H1 (cell line): ENCODE data around the gene PDGFB. TPM values are rescaled to one million over a fixed set of nuclear protein-coding genes. Genes with fewer than 3 reads are reported as not detected.

Experiments
- CTCF ChIA-PET: fragments of 300-600 bp; sonication (Branson Sonifier 250); formaldehyde crosslinking; loops from one replicate; lab custom pipeline; 2021; ENCODE audit not compliant: partially characterized antibody; lab: Charles Lee
- POLR2A ChIA-PET: fragments of 300-600 bp; sonication (Branson Sonifier 250); formaldehyde crosslinking; loops from one replicate; lab custom pipeline; 2021; ENCODE audit warnings: inconsistent platforms; ENCODE audit not compliant: partially characterized antibody; lab: Charles Lee
- DNase-seq, 2 experiments: peaks; one replicate each; pipeline versions ENCODE4 v3.0.0 to v3.0.0-alpha.2; 2010 to 2022; ENCODE audit warnings: low spot score in 2 of 2, low read depth in 1 of 2, mixed read lengths in 1 of 2
- FAIRE-seq: peaks from 2 replicates; lab custom pipeline; 2011; peaks lifted over from hg19 to GRCh38; lab: Jason Lieb, UNC
- H2AFZ ChIP-seq: 2 replicates; pipeline ENCODE4 v1.8.1; 2012; ENCODE audit warnings: low read length, inconsistent platforms
- H2AK5ac ChIP-seq: 2 replicates; pipeline ENCODE4 v1.6.1; 2013; ENCODE audit warnings: low read depth, low read length
- H2BK120ac ChIP-seq: replicated peaks from 2 replicates; pipeline ENCODE3; 2013; ENCODE audit warnings: low read depth, low read length, inconsistent platforms
- H2BK12ac ChIP-seq: 2 replicates; pipeline ENCODE4 v1.6.1; 2013; ENCODE audit warnings: low read depth, low read length
- H2BK15ac ChIP-seq: 2 replicates; pipeline ENCODE4 v1.6.1; 2013; ENCODE audit warnings: low read length
- H2BK20ac ChIP-seq: 2 replicates; pipeline ENCODE4 v1.6.1; 2013; ENCODE audit warnings: low read length
- H2BK5ac ChIP-seq: 2 replicates; pipeline ENCODE4 v1.6.1; 2013; ENCODE audit warnings: low read depth, low read length
- H3K14ac ChIP-seq: 2 replicates; pipeline ENCODE4 v1.6.1; 2013; ENCODE audit warnings: inconsistent platforms; ENCODE audit not compliant: insufficient read length
- H3K18ac ChIP-seq: 2 replicates; pipeline ENCODE4 v1.6.1; 2013; ENCODE audit warnings: low read length; ENCODE audit errors: extremely low read depth
- H3K23ac ChIP-seq: 2 replicates; pipeline ENCODE4 v1.6.1; 2013; ENCODE audit warnings: inconsistent platforms; ENCODE audit not compliant: insufficient read length
- H3K23me2 ChIP-seq: 2 replicates; pipeline ENCODE4 v1.6.1; 2013; ENCODE audit warnings: low read depth, low read length
- H3K27ac ChIP-seq: 2 replicates; pipeline ENCODE4 v1.6.1; 2011; ENCODE audit warnings: low read depth, low read length, inconsistent platforms
- H3K27me3 ChIP-seq, 4 experiments: replicated peaks in 1 of 4; 1 replicate in 1 of 4; 2 replicates in 3 of 4; pipeline versions ENCODE4 v1.6.1 to v1.8.1; 2011 to 2013; ENCODE audit warnings: low read length in 3 of 4, mild to moderate bottlenecking in 3 of 4, inconsistent platforms in 2 of 4, mixed read lengths in 2 of 4, moderate library complexity in 1 of 4; ENCODE audit not compliant: control insufficient read depth in 3 of 4, insufficient read depth in 3 of 4; ENCODE audit errors: extremely low read depth in 1 of 4
- H3K36me3 ChIP-seq, 4 experiments: 2 replicates each; pipeline versions ENCODE4 v1.6.1 to v1.8.1; 2011 to 2013; ENCODE audit warnings: mild to moderate bottlenecking in 4 of 4, low read length in 3 of 4, moderate library complexity in 2 of 4, control low read depth in 1 of 4, inconsistent platforms in 1 of 4; ENCODE audit not compliant: insufficient read depth in 4 of 4, control insufficient read depth in 2 of 4
- H3K4ac ChIP-seq: replicated peaks from 2 replicates; pipeline ENCODE3; 2013; ENCODE audit warnings: low read length, low read depth, mixed read lengths, inconsistent platforms; ENCODE audit not compliant: insufficient read length
- H3K4me1 ChIP-seq, 4 experiments: replicated peaks in 1 of 4; 1 replicate in 1 of 4; 2 replicates in 3 of 4; pipeline versions ENCODE4 v1.6.1 to v1.8.1; 2011 to 2013; ENCODE audit warnings: low read length in 3 of 4, inconsistent platforms in 2 of 4, mixed read lengths in 1 of 4; ENCODE audit not compliant: insufficient read depth in 4 of 4, control insufficient read depth in 3 of 4
- H3K4me2 ChIP-seq, 2 experiments: 2 replicates each; pipeline versions ENCODE4 v1.6.1 to v1.8.1; 2011 to 2013; ENCODE audit warnings: low read depth in 2 of 2, low read length in 2 of 2, control low read depth in 1 of 2, inconsistent platforms in 1 of 2, mild to moderate bottlenecking in 1 of 2; ENCODE audit not compliant: insufficient read depth in 1 of 2
- H3K4me3 ChIP-seq, 4 experiments: fragments of 200-600, 300-600 bp in 1 of 4; sonication (generic), shearing (Covaris generic), sonication (Bioruptor Twin) in 1 of 4; 2 replicates each; pipeline versions ENCODE4 v1.5.1 to v1.8.1; 2011 to 2016; ENCODE audit warnings: low read length in 4 of 4, low read depth in 3 of 4, control low read depth in 2 of 4, inconsistent platforms in 2 of 4, mild to moderate bottlenecking in 2 of 4, mixed read lengths in 1 of 4, moderate library complexity in 1 of 4; ENCODE audit not compliant: insufficient read depth in 2 of 4; ENCODE audit errors: extremely low read depth in 1 of 4
- H3K56ac ChIP-seq: replicated peaks from 2 replicates; pipeline ENCODE3; 2013; ENCODE audit warnings: low read depth, mild to moderate bottlenecking, mixed read lengths, low read length, inconsistent platforms; ENCODE audit not compliant: insufficient read length
- H3K79me1 ChIP-seq: 2 replicates; pipeline ENCODE4 v1.6.1; 2013; ENCODE audit warnings: low read depth, low read length, control low read depth
- H3K79me2 ChIP-seq, 2 experiments: 2 replicates each; pipeline versions ENCODE4 v1.6.1 to v1.8.1; 2012 to 2013; ENCODE audit warnings: low read length in 2 of 2, mild to moderate bottlenecking in 2 of 2, inconsistent platforms in 1 of 2; ENCODE audit not compliant: insufficient read depth in 2 of 2, control insufficient read depth in 1 of 2
- H3K9ac ChIP-seq, 4 experiments: replicated peaks in 1 of 4; 1 replicate in 1 of 4; 2 replicates in 3 of 4; pipeline versions ENCODE4 v1.6.1 to v1.8.1; 2011 to 2013; ENCODE audit warnings: low read depth in 3 of 4, low read length in 3 of 4, control low read depth in 2 of 4, mild to moderate bottlenecking in 2 of 4, moderate library complexity in 2 of 4, inconsistent platforms in 1 of 4; ENCODE audit errors: extremely low read depth in 1 of 4
- H3K9me3 ChIP-seq, 2 experiments: 2 replicates each; pipeline versions ENCODE4 v1.6.1 to v1.8.1; 2012 to 2013; ENCODE audit warnings: mild to moderate bottlenecking in 2 of 2, moderate library complexity in 2 of 2, control low read depth in 1 of 2, inconsistent platforms in 1 of 2, low read depth in 1 of 2, low read length in 1 of 2, mixed read lengths in 1 of 2; ENCODE audit not compliant: insufficient read depth in 2 of 2
- H4K20me1 ChIP-seq, 2 experiments: replicated peaks in 1 of 2; 2 replicates each; pipeline versions ENCODE3 to v1.8.1; 2011 to 2013; ENCODE audit warnings: inconsistent platforms in 2 of 2, low read length in 2 of 2, mild to moderate bottlenecking in 1 of 2; ENCODE audit not compliant: insufficient read depth in 2 of 2, control insufficient read depth in 1 of 2
- H4K5ac ChIP-seq: 2 replicates; pipeline ENCODE4 v1.6.1; 2013; ENCODE audit warnings: low read length, low read depth, mixed read lengths, inconsistent platforms; ENCODE audit not compliant: insufficient read length
- H4K8ac ChIP-seq: 2 replicates; pipeline ENCODE4 v1.8.0; 2013; ENCODE audit warnings: mild to moderate bottlenecking, moderate library complexity, low read length, inconsistent platforms; ENCODE audit not compliant: insufficient read depth; ENCODE audit errors: extremely low read depth
- H4K91ac ChIP-seq: replicated peaks from 2 replicates; pipeline ENCODE3; 2013; ENCODE audit warnings: low read length, mixed read lengths, inconsistent platforms; ENCODE audit not compliant: insufficient read length
- KDM1A ChIP-seq: fragments of 200-600, 300-600 bp; sonication (generic); IDR thresholded peaks from 2 replicates; pipeline ENCODE4 v1.7.1; 2016; ENCODE audit warnings: mild to moderate bottlenecking, low read length, borderline replicate concordance
- RNF2 ChIP-seq: fragments of 200-900, 300-1000 bp; sonication (generic); IDR thresholded peaks from 2 replicates; pipeline ENCODE4 v1.7.1; 2016; ENCODE audit warnings: borderline replicate concordance, low read depth, mild to moderate bottlenecking, antibody characterized with exemption, low read length; ENCODE audit not compliant: poor library complexity, severe bottlenecking; ENCODE audit errors: missing control alignments
- SP2 ChIP-seq: IDR thresholded peaks from 2 replicates; pipeline ENCODE4 v1.6.1; 2012; ENCODE audit warnings: mild to moderate bottlenecking, low read length, inconsistent platforms
- WGBS, 2 experiments: shearing (Covaris generic) in 1 of 2; methylation state at CpG; one replicate each; pipeline versions ENCODE4 v1.1.6 to v1.1.7; 2013 to 2015; ENCODE audit warnings: low lambda C conversion rate in 2 of 2, mixed read lengths in 2 of 2, inconsistent platforms in 1 of 2, low coverage in 1 of 2, missing lambda C conversion rate in 1 of 2; ENCODE audit not compliant: insufficient replicate concordance in 2 of 2, insufficient coverage in 1 of 2, insufficient read length in 1 of 2; ENCODE audit errors: extremely low coverage in 1 of 2, missing lambda C conversion rate in 1 of 2; 5-methylcytosine and 5-hydroxymethylcytosine counted together
- polyA plus RNA-seq, 7 experiments: library from polyadenylated mRNA; depleted of rRNA in 3 of 7; stranded (reverse) in 5 of 7; unstranded in 2 of 7; fragments of >200 nt in 5 of 7; fragments of 200-250 nt in 2 of 7; gene quantifications; 1 replicate in 5 of 7; 2 replicates in 1 of 7; 4 replicates in 1 of 7; pipeline versions ENCODE4 v1.2.1 to v1.2.3, GENCODE V29; 2011 to 2013; ENCODE audit warnings: missing spikeins in 2 of 7, mixed read lengths in 2 of 7
- total RNA-seq: library from RNA; stranded (reverse); fragmentation: NEBNext Ultra II Directional; extraction: Animal tissue kit (Norgen Biotek cat#: 25700); gene quantifications from 2 replicates; pipeline ENCODE4 v1.2.1, GENCODE V29; 2021

Gene PDGFB
- total and polyA plus RNA-seq, 2 of the 8 experiments (the other 6 are each of a cell fraction or from before 2014, with no cell fraction given): 3.9 to 8.5 TPM

GRCh38 chr22:39245130-39246039 lies 603 bp upstream of the PDGFB start:
- 0 out of 2 replicates have a peak overlapping the region, but pooled peaks have one; percentile 8 for H4K8ac ChIP-seq
- no peak overlapping the region for H3K27ac ChIP-seq
- peak overlapping the region; percentile 39 to 82; a peak in 2 of 4 replicates for H3K4me2 ChIP-seq
- no peak overlapping the region for H3K23ac ChIP-seq
- no peak for FAIRE-seq
- peaks cover 26 to 79% (median 63%) of the 10 kb centered on the region in 4 experiments for H3K27me3 ChIP-seq
- no peak overlapping the region for H4K5ac ChIP-seq
- no peak overlapping the region for H2AFZ ChIP-seq
- H3K4ac ChIP-seq: no peak overlapping the region
- CTCF ChIA-PET: interaction anchor here (0.5 to 2.9 kb wide), 16 partner anchors 10 to 1418 kb away, joined by 3 to 12 read pairs (median 3); no protein-coding TSS in a partner anchor
- TF ChIP-seq RNF2 (peak; percentile 28), SP2 (no peak), KDM1A (peak; percentile 13; the same call in 1 of the 2 replicates)
- no peaks in the 10 kb centered on the region for H3K9me3 ChIP-seq
- H3K79me2 ChIP-seq: no peaks in the 10 kb centered on the region
- no peak overlapping the region for H3K9ac ChIP-seq
- H3K18ac ChIP-seq: peak overlapping the region; percentile 60; the same call in 1 of the 2 replicates
- peak overlapping the region; percentile 18; the same call in 1 of the 2 replicates for H2AK5ac ChIP-seq
- peak overlapping the region in 1 of 4 experiments; percentile 73; a peak in 2 of 8 replicates for H3K4me3 ChIP-seq
- no peaks in the 10 kb centered on the region for H3K79me1 ChIP-seq
- H3K23me2 ChIP-seq: peaks cover 17% of the 10 kb centered on the region; the same call in 1 of the 2 replicates
- no peak overlapping the region for H3K56ac ChIP-seq
- no peak overlapping the region for H2BK5ac ChIP-seq
- no peak for DNase-seq
- peaks cover 4% of the 10 kb centered on the region in 2 experiments for H4K20me1 ChIP-seq
- no peak overlapping the region for H4K91ac ChIP-seq
- H3K4me1 ChIP-seq: peaks cover 0 to 26% (median 19%) of the 10 kb centered on the region in 4 experiments; a peak in 6 of 7 replicates
- H2BK120ac ChIP-seq: no peak overlapping the region
- peak overlapping the region; percentile 75; the same call in 1 of the 2 replicates for H2BK12ac ChIP-seq
- no peak overlapping the region for H3K14ac ChIP-seq
- POLR2A ChIA-PET: interaction anchor here (1.0 to 7.6 kb wide), 11 partner anchors 8 to 74 kb away, joined by 3 to 47 read pairs (median 5); partner anchors contain the start of gene RPL3
- peak overlapping the region; percentile 92; the same call in 1 of the 2 replicates for H2BK15ac ChIP-seq
- 73% methylated on average over 19 of the region's 22 CpGs; no CpG with 5 or more reads in 1 of the 2 experiments for WGBS, 2 experiments
- no peaks in the 10 kb centered on the region; a peak in 1 of 8 replicates for H3K36me3 ChIP-seq
- no peak overlapping the region for H2BK20ac ChIP-seq
